ENCODE results near the gene SNAPC2.

SNAPC2 gene

GRCh38 chr19:7919610-7920518, at the start of gene SNAPC2:
TSS of gene SNAPC2 (plus strand) at chr19:7920338. CDS start at chr19:7920367, 29 bp downstream.
- Histone ChIP-seq H3K36me3 (ENCODE audit: low read depth) (no peaks in the 10 kb centered on the region), H3K27ac (ENCODE audit: poor library complexity, severe bottlenecking) (peak within 1 kb of the TSS; percentile 57), H3K4me3 (ENCODE audit: severe bottlenecking) (peak within 1 kb of the TSS; percentile 75), H3K9me3 (ENCODE audit: severe bottlenecking) (no peaks in the 10 kb centered on the region), H3K27me3 (ENCODE audit: insufficient read depth, poor library complexity, severe bottlenecking) (peaks cover 7% of the 10 kb centered on the region), H3K4me1 (ENCODE audit: insufficient read depth, poor library complexity, severe bottlenecking) (no peaks in the 10 kb centered on the region)
- no peak for TF ChIP-seq CTCF (IDR thresholded peaks at IDR 0.05; ENCODE audit: poor library complexity, severe bottlenecking)
- ATAC-seq (ENCODE audit: low read depth) (peak; percentile 44), DNase-seq (ENCODE audit: low spot score) (peak; percentile 93)

GRCh38 chr19:7870571-7871436, 49.3 kb upstream of the SNAPC2 start:
- DNase-seq (ENCODE audit: low spot score): peak; percentile 93
- TF ChIP-seq CTCF (IDR thresholded peaks at IDR 0.05; ENCODE audit: poor library complexity, severe bottlenecking): no peak
- Histone ChIP-seq H3K36me3 (ENCODE audit: low read depth) (no peaks in the 10 kb centered on the region), H3K9me3 (ENCODE audit: severe bottlenecking) (no peaks in the 10 kb centered on the region), H3K4me3 (ENCODE audit: severe bottlenecking) (no peak overlapping the region), H3K4me1 (ENCODE audit: insufficient read depth, poor library complexity, severe bottlenecking) (peaks cover 3% of the 10 kb centered on the region), H3K27me3 (ENCODE audit: insufficient read depth, poor library complexity, severe bottlenecking) (peaks cover 6% of the 10 kb centered on the region), H3K27ac (ENCODE audit: poor library complexity, severe bottlenecking) (peak overlapping the region; percentile 58)
- ATAC-seq (ENCODE audit: low read depth): peak; percentile 20

- H3K4me3 ChIP-seq (ENCODE audit: severe bottlenecking): peak overlapping the region; percentile 16
Measured at GRCh38 chr19:7871437-7872305, 48.5 kb upstream of the SNAPC2 start.

More at GRCh38 chr19:7871437-7872305, 48.5 kb upstream of the SNAPC2 start:
- Histone ChIP-seq H3K9me3 (ENCODE audit: severe bottlenecking) (no peaks in the 10 kb centered on the region), H3K27me3 (ENCODE audit: insufficient read depth, poor library complexity, severe bottlenecking) (peaks cover 6% of the 10 kb centered on the region), H3K36me3 (ENCODE audit: low read depth) (no peaks in the 10 kb centered on the region), H3K4me1 (ENCODE audit: insufficient read depth, poor library complexity, severe bottlenecking) (peaks cover 3% of the 10 kb centered on the region), H3K27ac (ENCODE audit: poor library complexity, severe bottlenecking) (peak overlapping the region; percentile 58)
- peak; percentile 99 for DNase-seq (ENCODE audit: low spot score)
- TF ChIP-seq CTCF (IDR thresholded peaks at IDR 0.05; ENCODE audit: poor library complexity, severe bottlenecking): no peak
- ATAC-seq (ENCODE audit: low read depth): peak; percentile 43

Data from RWPE2 (cell line).